Right renal cortex interstitium (tissue), 3 donors: ENCODE data around the gene WASF3. TPM values are rescaled to one million over a fixed set of nuclear protein-coding genes. Genes with fewer than 3 reads are reported as not detected.

Source experiments
- DNase-seq, 3 donors: peaks; one replicate each; pipeline ENCODE4 v3.0.0-alpha.2; 2013; ENCODE audit warnings: low read depth in 3 of 3, low spot score in 2 of 3
- polyA plus RNA-seq, 3 donors: library from polyadenylated mRNA; unstranded; fragments of 120-200 nt; gene quantifications; one replicate each; pipeline ENCODE4 v1.2.1, GENCODE V29; 2013; ENCODE audit not compliant: insufficient read length in 3 of 3

WASF3 gene
- polyA plus RNA-seq, 3 donors, result 39.4 to 53.2 (median 48.6) TPM

GRCh38 chr13:26541678-26542568 lies 15.6 kb upstream of the WASF3 start:
- DNase-seq, result no peak

GRCh38 chr13:26544707-26545106 lies 12.8 kb upstream of the WASF3 start:
- DNase-seq, result no peak

- DNase-seq, result no peak
Measured at GRCh38 chr13:26548205-26548765, 9.2 kb upstream of the WASF3 start.

DNA sequence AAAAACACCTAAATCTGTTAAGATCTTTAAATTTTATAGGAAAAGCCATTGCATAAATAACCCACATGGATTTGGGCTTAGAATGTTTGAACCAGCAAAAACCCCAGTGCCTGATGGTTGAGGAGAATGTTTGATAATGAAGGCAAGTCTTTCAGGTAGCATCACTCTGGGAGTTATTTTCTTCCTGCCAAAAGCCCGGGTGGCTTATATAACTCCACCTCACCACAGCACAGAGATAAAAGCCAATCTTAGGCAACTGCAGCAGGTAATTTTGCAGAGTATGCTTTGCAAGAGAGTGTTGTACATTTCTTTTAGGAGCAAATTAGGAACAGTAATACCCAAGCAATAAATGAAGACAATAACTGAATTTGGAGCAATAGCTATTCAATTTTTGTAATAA lies 7.8 kb upstream of the WASF3 start:
- no peak for DNase-seq

GRCh38 chr13:26551255-26551860 lies 6.1 kb upstream of the WASF3 start:
- no peak for DNase-seq

DNA sequence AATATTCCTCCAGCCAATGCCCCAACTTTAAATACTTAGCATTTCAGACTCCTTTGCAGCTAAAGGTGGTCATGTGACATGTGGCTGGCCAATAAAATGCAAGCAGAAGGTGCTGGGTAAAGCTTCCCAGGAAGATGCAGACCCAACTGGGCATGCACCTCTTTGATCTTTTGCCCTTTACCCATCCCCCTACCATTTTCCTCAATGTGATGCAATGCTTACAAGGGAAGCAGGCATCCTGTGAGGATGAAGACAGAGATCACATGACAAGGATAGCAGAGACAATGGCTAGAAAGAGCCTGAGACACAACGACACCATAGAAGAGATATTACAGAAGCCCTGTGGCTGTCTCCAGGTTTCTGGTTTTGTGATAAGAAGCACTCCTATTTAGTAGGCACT lies 2.1 kb upstream of the WASF3 start:
- no peak for DNase-seq

GRCh38 chr13:26557051-26557392 lies 461 bp upstream of the WASF3 start:
- no peak for DNase-seq

GRCh38 chr13:26558074-26558805 lies 757 bp downstream of the WASF3 start:
- no peak for DNase-seq

GRCh38 chr13:26558987-26559386 lies 1.5 kb downstream of the WASF3 start:
- no peak for DNase-seq

GRCh38 chr13:26560456-26560855 lies 3.0 kb downstream of the WASF3 start:
- DNase-seq, result no peak

- no peak for DNase-seq
Measured at GRCh38 chr13:26561067-26561466, 3.6 kb downstream of the WASF3 start.

DNA sequence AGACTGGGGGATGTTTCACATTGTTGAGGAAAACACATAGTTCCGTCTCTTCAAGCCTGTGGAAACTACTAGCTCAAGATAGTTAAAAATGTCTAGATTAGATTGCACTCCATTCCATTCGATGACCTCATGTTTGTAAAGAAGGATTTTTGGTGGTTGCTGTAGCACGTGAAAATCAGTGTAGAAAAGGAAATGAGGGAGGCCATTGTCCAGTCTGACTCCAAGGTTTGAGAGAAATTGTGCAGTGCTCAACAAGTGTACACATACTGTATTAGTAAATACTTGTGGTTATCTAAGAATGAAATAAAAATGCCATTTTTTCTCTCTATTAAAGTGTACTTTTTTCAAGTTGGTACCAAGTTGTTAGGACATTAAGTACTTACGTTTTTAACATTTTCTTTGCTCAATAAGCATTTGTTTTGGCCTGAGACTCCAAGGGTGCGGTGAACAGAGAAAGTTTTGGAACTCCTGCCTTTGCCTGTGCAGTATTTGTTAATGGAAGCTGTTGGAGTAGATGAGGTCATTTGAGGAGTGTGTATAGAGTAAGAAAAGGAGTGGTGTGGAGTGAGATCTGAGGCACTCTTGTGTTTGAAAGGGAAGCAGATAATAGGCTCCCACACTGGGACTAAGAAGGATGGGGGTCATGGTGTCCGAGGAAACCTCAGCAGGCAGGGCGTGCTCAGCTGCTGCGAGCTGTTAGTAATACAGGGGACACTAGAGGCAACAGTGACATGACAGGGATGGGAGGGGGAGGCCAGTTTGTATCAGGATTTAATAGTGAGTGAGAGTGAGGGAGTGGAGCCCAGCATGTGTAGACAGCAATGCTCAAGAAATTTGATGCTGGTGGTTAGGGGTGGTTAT lies 4.4 kb downstream of the WASF3 start:
- DNase-seq, result no peak

DNA sequence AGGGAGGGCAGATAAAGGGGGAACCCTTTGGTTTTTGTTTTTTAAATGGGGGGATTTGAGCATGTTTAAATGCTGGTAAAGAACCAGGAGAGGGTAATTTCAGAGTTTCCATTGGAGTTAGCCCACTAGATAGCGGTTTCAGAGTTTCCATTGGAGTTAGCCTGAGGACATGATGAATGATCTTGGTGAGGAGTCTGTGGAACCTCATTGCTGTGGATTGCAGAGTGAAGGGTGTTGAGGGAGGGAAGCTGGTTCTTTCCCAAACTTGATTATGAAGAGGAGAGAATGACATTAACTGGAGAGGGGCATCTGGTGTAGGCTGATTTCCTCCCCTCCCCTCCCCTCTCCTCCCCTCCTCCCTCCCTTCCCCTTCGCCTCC lies 5.0 kb downstream of the WASF3 start:
- no peak for DNase-seq

- no peak for DNase-seq
Measured at GRCh38 chr13:26563713-26564112, 6.2 kb downstream of the WASF3 start.

DNA sequence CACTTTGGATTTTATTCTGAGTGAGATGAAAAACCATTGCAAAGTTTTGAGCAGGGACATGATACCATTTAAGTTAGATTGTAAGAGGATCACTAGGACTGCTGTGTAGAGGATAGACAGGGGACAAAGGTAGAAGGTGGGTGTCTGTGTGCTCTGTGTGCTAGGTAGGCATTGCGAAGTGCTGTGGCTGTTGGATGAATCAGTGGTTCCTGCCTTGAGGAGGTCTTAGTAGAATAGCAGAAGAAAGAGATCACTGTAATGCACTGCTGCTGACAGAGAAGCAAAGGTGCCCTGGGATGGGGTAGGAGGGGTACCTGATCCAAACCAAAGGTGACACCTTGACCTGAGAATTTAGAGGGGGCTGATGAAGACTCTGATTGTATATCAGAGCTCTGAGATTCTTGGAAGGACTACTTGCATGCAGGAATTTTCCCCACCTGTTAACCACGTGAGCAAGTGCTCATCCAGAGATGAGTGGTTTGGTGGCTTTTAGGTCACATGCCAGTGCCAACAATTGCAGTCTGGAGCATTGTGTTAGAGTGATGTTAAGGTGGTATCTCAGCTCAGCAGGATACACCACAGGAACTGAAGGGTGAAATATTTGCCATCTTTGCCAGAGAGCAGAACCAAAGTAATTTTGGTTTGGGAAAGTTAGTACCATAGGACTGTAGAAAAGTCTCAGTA lies 10.8 kb downstream of the WASF3 start:
- no peak for DNase-seq

DNA sequence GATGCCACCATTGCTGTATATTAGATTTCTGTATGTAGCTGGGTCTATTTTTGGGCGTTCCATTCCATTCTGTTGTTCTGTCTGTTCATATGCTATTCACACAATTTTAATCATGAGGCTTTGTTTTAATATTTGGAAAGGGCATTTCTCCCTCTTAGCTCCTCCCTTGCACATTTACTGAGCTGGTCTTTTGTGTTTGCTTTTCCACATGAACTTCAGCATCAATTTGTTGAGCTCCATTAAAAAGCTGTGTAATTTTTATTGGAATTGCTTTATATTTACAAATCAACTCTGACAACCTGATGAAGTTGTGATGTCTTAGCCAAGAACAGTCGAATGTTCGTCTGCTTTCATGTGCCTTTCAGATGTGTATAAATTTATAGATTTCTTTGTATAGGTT lies 14.0 kb downstream of the WASF3 start:
- DNase-seq, result no peak

- no peak for DNase-seq
Measured at GRCh38 chr13:26575244-26575643, 17.8 kb downstream of the WASF3 start.

DNA sequence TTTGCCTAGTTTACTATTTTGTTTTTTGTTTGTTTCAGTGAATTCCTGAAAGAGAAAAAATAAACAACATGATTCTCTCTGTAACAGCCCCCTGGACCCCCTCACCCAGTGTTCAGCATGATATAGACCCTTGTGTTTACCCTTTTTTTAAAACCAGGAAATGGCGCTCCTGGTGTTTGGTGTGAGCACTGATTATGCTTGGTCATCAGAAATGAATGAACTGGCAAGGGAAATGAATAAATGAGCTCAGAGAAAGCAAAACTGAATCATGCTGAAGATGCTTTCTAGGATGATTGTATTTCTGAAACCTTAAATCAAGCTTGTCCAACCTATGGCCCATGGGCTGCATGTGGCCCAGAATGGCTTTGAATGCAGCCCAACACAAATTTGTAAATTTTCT lies 22.1 kb downstream of the WASF3 start:
- no peak for DNase-seq

GRCh38 chr13:26583662-26584061 lies 26.2 kb downstream of the WASF3 start:
- no peak for DNase-seq

DNA sequence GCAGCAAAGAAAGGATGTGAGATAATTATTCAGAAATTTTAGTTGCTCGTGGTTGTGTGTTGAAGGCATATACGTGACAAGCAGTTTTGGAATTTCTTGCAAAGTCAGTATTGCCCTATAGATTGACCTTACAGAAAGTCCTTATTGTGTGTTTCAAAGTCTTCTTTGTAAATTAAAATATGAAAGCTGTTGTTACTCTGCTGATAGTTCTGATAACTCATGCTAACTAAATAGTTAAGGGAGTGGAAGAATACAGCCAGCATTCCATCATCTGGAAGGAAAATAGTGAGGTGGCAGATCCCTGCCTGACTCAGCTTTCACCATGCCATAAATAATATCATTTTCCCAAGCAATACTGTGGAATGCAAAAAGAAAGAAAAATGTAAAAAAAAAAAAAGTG lies 27.2 kb downstream of the WASF3 start:
- no peak for DNase-seq
